H1 (cell line): ENCODE measurements around the gene SCG5. TPM values are rescaled to one million over a fixed set of nuclear protein-coding genes. Genes with fewer than 3 reads are reported as not detected.

Experiments used
- CTCF ChIA-PET: fragments of 300-600 bp; sonication (Branson Sonifier 250); formaldehyde crosslinking; loops from one replicate; lab custom pipeline; 2021; ENCODE audit not compliant: partially characterized antibody; lab: Charles Lee
- POLR2A ChIA-PET: fragments of 300-600 bp; sonication (Branson Sonifier 250); formaldehyde crosslinking; loops from one replicate; lab custom pipeline; 2021; ENCODE audit warnings: inconsistent platforms; ENCODE audit not compliant: partially characterized antibody; lab: Charles Lee
- DNase-seq, 2 experiments: peaks; one replicate each; pipeline versions ENCODE4 v3.0.0 to v3.0.0-alpha.2; 2010 to 2022; ENCODE audit warnings: low spot score in 2 of 2, low read depth in 1 of 2, mixed read lengths in 1 of 2
- FAIRE-seq: peaks from 2 replicates; lab custom pipeline; 2011; peaks lifted over from hg19 to GRCh38; lab: Jason Lieb, UNC
- H2AFZ ChIP-seq: 2 replicates; pipeline ENCODE4 v1.8.1; 2012; ENCODE audit warnings: low read length, inconsistent platforms
- H2AK5ac ChIP-seq: 2 replicates; pipeline ENCODE4 v1.6.1; 2013; ENCODE audit warnings: low read depth, low read length
- H2BK120ac ChIP-seq: replicated peaks from 2 replicates; pipeline ENCODE3; 2013; ENCODE audit warnings: low read depth, low read length, inconsistent platforms
- H2BK12ac ChIP-seq: 2 replicates; pipeline ENCODE4 v1.6.1; 2013; ENCODE audit warnings: low read depth, low read length
- H2BK15ac ChIP-seq: 2 replicates; pipeline ENCODE4 v1.6.1; 2013; ENCODE audit warnings: low read length
- H2BK20ac ChIP-seq: 2 replicates; pipeline ENCODE4 v1.6.1; 2013; ENCODE audit warnings: low read length
- H2BK5ac ChIP-seq: 2 replicates; pipeline ENCODE4 v1.6.1; 2013; ENCODE audit warnings: low read depth, low read length
- H3K14ac ChIP-seq: 2 replicates; pipeline ENCODE4 v1.6.1; 2013; ENCODE audit warnings: inconsistent platforms; ENCODE audit not compliant: insufficient read length
- H3K18ac ChIP-seq: 2 replicates; pipeline ENCODE4 v1.6.1; 2013; ENCODE audit warnings: low read length; ENCODE audit errors: extremely low read depth
- H3K23ac ChIP-seq: 2 replicates; pipeline ENCODE4 v1.6.1; 2013; ENCODE audit warnings: inconsistent platforms; ENCODE audit not compliant: insufficient read length
- H3K23me2 ChIP-seq: 2 replicates; pipeline ENCODE4 v1.6.1; 2013; ENCODE audit warnings: low read depth, low read length
- H3K27ac ChIP-seq: 2 replicates; pipeline ENCODE4 v1.6.1; 2011; ENCODE audit warnings: low read depth, low read length, inconsistent platforms
- H3K27me3 ChIP-seq, 4 experiments: replicated peaks in 1 of 4; 1 replicate in 1 of 4; 2 replicates in 3 of 4; pipeline versions ENCODE4 v1.6.1 to v1.8.1; 2011 to 2013; ENCODE audit warnings: low read length in 3 of 4, mild to moderate bottlenecking in 3 of 4, inconsistent platforms in 2 of 4, mixed read lengths in 2 of 4, moderate library complexity in 1 of 4; ENCODE audit not compliant: control insufficient read depth in 3 of 4, insufficient read depth in 3 of 4; ENCODE audit errors: extremely low read depth in 1 of 4
- H3K36me3 ChIP-seq, 4 experiments: 2 replicates each; pipeline versions ENCODE4 v1.6.1 to v1.8.1; 2011 to 2013; ENCODE audit warnings: mild to moderate bottlenecking in 4 of 4, low read length in 3 of 4, moderate library complexity in 2 of 4, control low read depth in 1 of 4, inconsistent platforms in 1 of 4; ENCODE audit not compliant: insufficient read depth in 4 of 4, control insufficient read depth in 2 of 4
- H3K4ac ChIP-seq: replicated peaks from 2 replicates; pipeline ENCODE3; 2013; ENCODE audit warnings: low read length, low read depth, mixed read lengths, inconsistent platforms; ENCODE audit not compliant: insufficient read length
- H3K4me1 ChIP-seq, 4 experiments: replicated peaks in 1 of 4; 1 replicate in 1 of 4; 2 replicates in 3 of 4; pipeline versions ENCODE4 v1.6.1 to v1.8.1; 2011 to 2013; ENCODE audit warnings: low read length in 3 of 4, inconsistent platforms in 2 of 4, mixed read lengths in 1 of 4; ENCODE audit not compliant: insufficient read depth in 4 of 4, control insufficient read depth in 3 of 4
- H3K4me2 ChIP-seq, 2 experiments: 2 replicates each; pipeline versions ENCODE4 v1.6.1 to v1.8.1; 2011 to 2013; ENCODE audit warnings: low read depth in 2 of 2, low read length in 2 of 2, control low read depth in 1 of 2, inconsistent platforms in 1 of 2, mild to moderate bottlenecking in 1 of 2; ENCODE audit not compliant: insufficient read depth in 1 of 2
- H3K4me3 ChIP-seq, 4 experiments: fragments of 200-600, 300-600 bp in 1 of 4; sonication (generic), shearing (Covaris generic), sonication (Bioruptor Twin) in 1 of 4; 2 replicates each; pipeline versions ENCODE4 v1.5.1 to v1.8.1; 2011 to 2016; ENCODE audit warnings: low read length in 4 of 4, low read depth in 3 of 4, control low read depth in 2 of 4, inconsistent platforms in 2 of 4, mild to moderate bottlenecking in 2 of 4, mixed read lengths in 1 of 4, moderate library complexity in 1 of 4; ENCODE audit not compliant: insufficient read depth in 2 of 4; ENCODE audit errors: extremely low read depth in 1 of 4
- H3K56ac ChIP-seq: replicated peaks from 2 replicates; pipeline ENCODE3; 2013; ENCODE audit warnings: low read depth, mild to moderate bottlenecking, mixed read lengths, low read length, inconsistent platforms; ENCODE audit not compliant: insufficient read length
- H3K79me1 ChIP-seq: 2 replicates; pipeline ENCODE4 v1.6.1; 2013; ENCODE audit warnings: low read depth, low read length, control low read depth
- H3K79me2 ChIP-seq, 2 experiments: 2 replicates each; pipeline versions ENCODE4 v1.6.1 to v1.8.1; 2012 to 2013; ENCODE audit warnings: low read length in 2 of 2, mild to moderate bottlenecking in 2 of 2, inconsistent platforms in 1 of 2; ENCODE audit not compliant: insufficient read depth in 2 of 2, control insufficient read depth in 1 of 2
- H3K9ac ChIP-seq, 4 experiments: replicated peaks in 1 of 4; 1 replicate in 1 of 4; 2 replicates in 3 of 4; pipeline versions ENCODE4 v1.6.1 to v1.8.1; 2011 to 2013; ENCODE audit warnings: low read depth in 3 of 4, low read length in 3 of 4, control low read depth in 2 of 4, mild to moderate bottlenecking in 2 of 4, moderate library complexity in 2 of 4, inconsistent platforms in 1 of 4; ENCODE audit errors: extremely low read depth in 1 of 4
- H3K9me3 ChIP-seq, 2 experiments: 2 replicates each; pipeline versions ENCODE4 v1.6.1 to v1.8.1; 2012 to 2013; ENCODE audit warnings: mild to moderate bottlenecking in 2 of 2, moderate library complexity in 2 of 2, control low read depth in 1 of 2, inconsistent platforms in 1 of 2, low read depth in 1 of 2, low read length in 1 of 2, mixed read lengths in 1 of 2; ENCODE audit not compliant: insufficient read depth in 2 of 2
- H4K20me1 ChIP-seq, 2 experiments: replicated peaks in 1 of 2; 2 replicates each; pipeline versions ENCODE3 to v1.8.1; 2011 to 2013; ENCODE audit warnings: inconsistent platforms in 2 of 2, low read length in 2 of 2, mild to moderate bottlenecking in 1 of 2; ENCODE audit not compliant: insufficient read depth in 2 of 2, control insufficient read depth in 1 of 2
- H4K5ac ChIP-seq: 2 replicates; pipeline ENCODE4 v1.6.1; 2013; ENCODE audit warnings: low read length, low read depth, mixed read lengths, inconsistent platforms; ENCODE audit not compliant: insufficient read length
- H4K8ac ChIP-seq: 2 replicates; pipeline ENCODE4 v1.8.0; 2013; ENCODE audit warnings: mild to moderate bottlenecking, moderate library complexity, low read length, inconsistent platforms; ENCODE audit not compliant: insufficient read depth; ENCODE audit errors: extremely low read depth
- H4K91ac ChIP-seq: replicated peaks from 2 replicates; pipeline ENCODE3; 2013; ENCODE audit warnings: low read length, mixed read lengths, inconsistent platforms; ENCODE audit not compliant: insufficient read length
- CHD1 ChIP-seq: IDR thresholded peaks from 2 replicates; pipeline ENCODE4 v1.6.1; 2012; ENCODE audit warnings: low read depth, low read length, improper control_type of control experiment
- EGR1 ChIP-seq: IDR thresholded peaks from 2 replicates; pipeline ENCODE4 v1.6.1; 2011; ENCODE audit warnings: low read depth, low read length, borderline replicate concordance
- NRF1 ChIP-seq: IDR thresholded peaks from 2 replicates; pipeline ENCODE4 v1.6.1; 2011; ENCODE audit warnings: mild to moderate bottlenecking, low read depth, low read length, improper control_type of control experiment
- WGBS, 2 experiments: shearing (Covaris generic) in 1 of 2; methylation state at CpG; one replicate each; pipeline versions ENCODE4 v1.1.6 to v1.1.7; 2013 to 2015; ENCODE audit warnings: low lambda C conversion rate in 2 of 2, mixed read lengths in 2 of 2, inconsistent platforms in 1 of 2, low coverage in 1 of 2, missing lambda C conversion rate in 1 of 2; ENCODE audit not compliant: insufficient replicate concordance in 2 of 2, insufficient coverage in 1 of 2, insufficient read length in 1 of 2; ENCODE audit errors: extremely low coverage in 1 of 2, missing lambda C conversion rate in 1 of 2; 5-methylcytosine and 5-hydroxymethylcytosine counted together
- polyA plus RNA-seq, 7 experiments: library from polyadenylated mRNA; depleted of rRNA in 3 of 7; stranded (reverse) in 5 of 7; unstranded in 2 of 7; fragments of >200 nt in 5 of 7; fragments of 200-250 nt in 2 of 7; gene quantifications; 1 replicate in 5 of 7; 2 replicates in 1 of 7; 4 replicates in 1 of 7; pipeline versions ENCODE4 v1.2.1 to v1.2.3, GENCODE V29; 2011 to 2013; ENCODE audit warnings: missing spikeins in 2 of 7, mixed read lengths in 2 of 7
- total RNA-seq: library from RNA; stranded (reverse); fragmentation: NEBNext Ultra II Directional; extraction: Animal tissue kit (Norgen Biotek cat#: 25700); gene quantifications from 2 replicates; pipeline ENCODE4 v1.2.1, GENCODE V29; 2021

The SCG5 gene
- total and polyA plus RNA-seq, 2 of the 8 experiments (the other 6 are each of a cell fraction or from before 2014, with no cell fraction given), result 18.7 to 19.9 TPM

GRCh38 chr15:32739522-32740063 is 98.1 kb downstream of the SCG5 start:
- Histone ChIP-seq H4K20me1 (no peaks in the 10 kb centered on the region), H2AK5ac (no peak overlapping the region), H4K8ac (no peak overlapping the region)

More at GRCh38 chr15:32739522-32740063, 98.1 kb downstream of the SCG5 start:
- Histone ChIP-seq H3K27me3 (no peaks in the 10 kb centered on the region), H4K5ac (no peak overlapping the region), H4K91ac (no peak overlapping the region), H2BK15ac (no peak overlapping the region), H2AFZ (no peak overlapping the region), H3K79me2 (no peaks in the 10 kb centered on the region), H3K9ac (no peak overlapping the region), H2BK5ac (no peak overlapping the region), H3K36me3 (no peaks in the 10 kb centered on the region), H3K23me2 (no peaks in the 10 kb centered on the region), H3K79me1 (no peaks in the 10 kb centered on the region), H2BK20ac (no peak overlapping the region), H3K23ac (no peak overlapping the region), H3K4me3 (no peak overlapping the region), H3K4me1 (no peaks in the 10 kb centered on the region), H3K18ac (no peak overlapping the region), H3K14ac (no peak overlapping the region), H2BK12ac (no peak overlapping the region), H3K4ac (no peak overlapping the region), H3K56ac (no peak overlapping the region), H3K9me3 (0 out of 4 replicates have a peak, but pooled peaks cover 0 to 2% of the 10 kb centered on the region in 2 experiments), H3K27ac (no peak overlapping the region), H3K4me2 (no peak overlapping the region), H2BK120ac (no peak overlapping the region)
- WGBS, 2 experiments, result 80% methylated on average over 1 of the region's 1 CpG; no CpG with 5 or more reads in 1 of the 2 experiments
- ChIA-PET POLR2A (no interaction called here), CTCF (interaction anchor here (1.5 kb wide), 1 partner anchor 104 kb away, joined by 4 read pairs; no protein-coding TSS in a partner anchor)
- DNase-seq, result no peak
- FAIRE-seq, result no peak
- TF ChIP-seq EGR1 (no peak), CHD1 (no peak), NRF1 (no peak)
